Upper lobe of left lung (tissue), 4 donors: ENCODE results near the gene STX2.

Source experiments
- EP300 ChIP-seq, 4 donors: sonication (generic); formaldehyde crosslinking; IDR thresholded peaks; one replicate each; pipeline ENCODE4 v1.5.1; 2017; ENCODE audit warnings: antibody characterized with exemption in 4 of 4, control low read depth in 2 of 4
- POLR2A ChIP-seq, 4 donors: fragments of 450-650 bp; IDR thresholded peaks; one replicate each; pipeline ENCODE4 v1.5.1; 2016 to 2017; ENCODE audit warnings: antibody characterized with exemption in 4 of 4, mild to moderate bottlenecking in 2 of 4

GRCh38 chr12:130872179-130873096 lies 33.4 kb upstream of the STX2 start:
- TF ChIP-seq POLR2A (IDR thresholded peaks at IDR 0.05) (peak in 1 of 4 donors; percentile 21), EP300 (IDR thresholded peaks at IDR 0.05) (no peak)
